Peyer's patch (tissue), 4 donors: ENCODE measurements around the gene FAM131B.

ENCODE experiments used
- CTCF ChIP-seq, 6 experiments: fragments of 450-650 bp in 4 of 6; fragments of 200-600 bp in 2 of 6; sonication (generic) in 1 of 6; IDR thresholded peaks; one replicate each; pipeline ENCODE4 v1.5.1; 2017 to 2019; ENCODE audit warnings: antibody characterized with exemption in 6 of 6, mild to moderate bottlenecking in 3 of 6, moderate library complexity in 1 of 6
- POLR2A ChIP-seq, 2 donors: fragments of 450-650 bp; IDR thresholded peaks; one replicate each; pipeline ENCODE4 v1.5.1; 2017; ENCODE audit warnings: antibody characterized with exemption in 2 of 2, mild to moderate bottlenecking in 2 of 2, moderate library complexity in 2 of 2

DNA sequence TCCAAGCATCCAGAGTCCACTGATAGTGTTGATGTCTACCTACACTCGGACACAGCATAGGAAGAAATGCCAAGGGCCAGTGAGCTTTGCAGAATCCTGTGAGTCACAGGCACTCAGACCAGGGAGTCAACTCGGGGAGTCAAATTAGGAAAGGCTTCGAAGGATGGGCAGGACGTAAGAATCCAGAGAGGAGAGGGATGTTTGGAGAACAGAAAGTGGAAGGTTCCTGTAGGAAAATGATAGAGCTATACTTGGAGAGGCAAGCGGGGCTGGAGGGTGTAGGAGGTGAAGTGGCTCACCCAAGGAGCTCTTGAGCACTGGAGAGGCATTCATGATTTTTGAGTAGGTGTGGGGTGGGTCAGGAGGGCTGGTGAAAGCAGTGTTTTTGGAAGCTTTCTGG lies 21.6 kb upstream of the FAM131B start:
- TF ChIP-seq CTCF (IDR thresholded peaks at IDR 0.05): no peak
- TF ChIP-seq POLR2A (IDR thresholded peaks at IDR 0.05): no peak
